Colonic mucosa (tissue), 4 donors: Measurements from ENCODE around the gene FKBP1B. TPM values are rescaled to one million over a fixed set of nuclear protein-coding genes. Genes with fewer than 3 reads are reported as not detected.
A peak's percentile ranks its signal among the peaks of the same experiment; 100 is the strongest.

ENCODE experiments used
- DNase-seq: peaks from one replicate; pipeline ENCODE4 v3.0.0-alpha.2; 2020
- H3K27ac ChIP-seq: fragments of 200-600 bp; one replicate; pipeline ENCODE4 v1.8.0; 2021
- H3K27me3 ChIP-seq: fragments of 200-600 bp; one replicate; pipeline ENCODE4 v1.8.0; 2021
- H3K36me3 ChIP-seq: fragments of 200-600 bp; one replicate; pipeline ENCODE4 v1.8.0; 2021
- H3K4me1 ChIP-seq: fragments of 200-600 bp; one replicate; pipeline ENCODE4 v1.8.0; 2021; ENCODE audit warnings: mild to moderate bottlenecking
- H3K4me3 ChIP-seq: fragments of 200-600 bp; one replicate; pipeline ENCODE4 v1.8.0; 2021
- H3K9ac ChIP-seq, 2 donors: one replicate each; pipeline ENCODE4 v1.7.0; 2013; ENCODE audit warnings: control low read depth in 2 of 2, low read depth in 2 of 2, low read length in 2 of 2
- H3K9me3 ChIP-seq: fragments of 200-600 bp; one replicate; pipeline ENCODE4 v1.8.0; 2021
- CTCF ChIP-seq: fragments of 200-600 bp; IDR thresholded peaks from one replicate; pipeline ENCODE4 v1.8.0; 2022; ENCODE audit warnings: antibody characterized with exemption, mild to moderate bottlenecking
- intact Hi-C: fragments of 100-400 bp; cut with DNase I; formaldehyde crosslinking; loops from one replicate; pipeline ENCODE4 v1.14.1; 2022
- total RNA-seq, 2 donors: library from RNA; stranded (reverse); fragmentation: NEBNext Ultra II Directional in 1 of 2; extraction: Animal tissue kit (Norgen Biotek cat#: 25700) in 1 of 2; gene quantifications; one replicate each; pipeline ENCODE4 v1.2.1, GENCODE V29; 2021
- donor health status: healthy.
- donor health status: DM: no; HTN: no; CAD: no.
- donor health status: DM: no; HTN: no; CAD: no.

The FKBP1B gene
- total RNA-seq, 2 donors from 2014 or later = 8.0 to 11.8 TPM

- Histone ChIP-seq H3K9ac (peak overlapping the region; percentile 57 to 90), H3K4me1 (no peaks in the 10 kb centered on the region), H3K27ac (peak overlapping the region; percentile 99), H3K4me3 (peak overlapping the region; percentile 63), H3K36me3 (no peaks in the 10 kb centered on the region), H3K9me3 (no peaks in the 10 kb centered on the region), H3K27me3 (no peaks in the 10 kb centered on the region)
- DNase-seq = no peak
- no peak for TF ChIP-seq CTCF
- intact Hi-C loops = no loop called here
Observed at GRCh38 chr2:24082787-24083566, 33.4 kb downstream of the FKBP1B start.

- intact Hi-C loops = no loop called here
- no peaks in the 10 kb centered on the region for H3K4me1 ChIP-seq
- peak overlapping the region; percentile 90 to 93 for H3K9ac ChIP-seq
- peak overlapping the region; percentile 99 for H3K27ac ChIP-seq
- peak; percentile 94 for DNase-seq
- no peak for TF ChIP-seq CTCF
- H3K4me3 ChIP-seq = peak overlapping the region; percentile 63
- no peaks in the 10 kb centered on the region for H3K9me3 ChIP-seq
- no peaks in the 10 kb centered on the region for H3K27me3 ChIP-seq
- H3K36me3 ChIP-seq = no peaks in the 10 kb centered on the region
Observed at GRCh38 chr2:24083567-24084385, 34.2 kb downstream of the FKBP1B start.

- intact Hi-C loops = no loop called here
- peak within 1 kb of the TSS; percentile 99 for H3K27ac ChIP-seq
Observed at GRCh38 chr2:24084386-24085199, 35.1 kb downstream of the FKBP1B start, which contains the start of gene TP53I3. Gene TP53I3 (minus strand): TSS chr2:24084834. CDS start chr2:24084326, 508 bp downstream.

GRCh38 chr2:24085200-24085489 is 35.6 kb downstream of the FKBP1B start:
- no peaks in the 10 kb centered on the region for H3K4me1 ChIP-seq
- no peaks in the 10 kb centered on the region for H3K9me3 ChIP-seq
- no peaks in the 10 kb centered on the region for H3K27me3 ChIP-seq
- peak overlapping the region; percentile 63 for H3K4me3 ChIP-seq
- intact Hi-C loops = no loop called here
- no peak for TF ChIP-seq CTCF
- peak overlapping the region; percentile 90 to 93 for H3K9ac ChIP-seq
- H3K36me3 ChIP-seq = no peaks in the 10 kb centered on the region
- no peak for DNase-seq
- H3K27ac ChIP-seq = peak overlapping the region; percentile 99

More at GRCh38 chr2:24084386-24085199, 35.1 kb downstream of the FKBP1B start, which contains the start of gene TP53I3:
- peak; percentile 88 for DNase-seq
- H3K9me3 ChIP-seq = no peaks in the 10 kb centered on the region
- H3K36me3 ChIP-seq = no peaks in the 10 kb centered on the region
- H3K4me3 ChIP-seq = peak within 1 kb of the TSS; percentile 63
- peak; percentile 98 for TF ChIP-seq CTCF
- no peaks in the 10 kb centered on the region for H3K4me1 ChIP-seq
- peak within 1 kb of the TSS; percentile 90 to 93 for H3K9ac ChIP-seq
- H3K27me3 ChIP-seq = no peaks in the 10 kb centered on the region

GRCh38 chr2:24086241-24086640 is 36.7 kb downstream of the FKBP1B start:
- Histone ChIP-seq H3K4me3 (no peak overlapping the region), H3K9ac (no peak overlapping the region), H3K27me3 (no peaks in the 10 kb centered on the region), H3K9me3 (no peaks in the 10 kb centered on the region), H3K27ac (no peak overlapping the region), H3K36me3 (no peaks in the 10 kb centered on the region), H3K4me1 (no peaks in the 10 kb centered on the region)
- no peak for TF ChIP-seq CTCF
- no peak for DNase-seq
- intact Hi-C loops = no loop called here
